GM19395 (cell line): ENCODE measurements around the gene YAP1.

ENCODE experiments used
- ATAC-seq: cut with Tn5 transposase; IDR thresholded peaks from one replicate; pipeline ENCODE4 v1.9.1; 2021; ENCODE audit warnings: mild to moderate bottlenecking, moderate library complexity; ENCODE audit not compliant: unreplicated experiment

YAP1 gene

GRCh38 chr11:102116453-102117205 lies 6.4 kb downstream of the YAP1 start:
- no peak for ATAC-seq

GRCh38 chr11:102117472-102118113 lies 7.3 kb downstream of the YAP1 start:
- no peak for ATAC-seq

- no peak for ATAC-seq
Measured at GRCh38 chr11:102118937-102119336, 8.7 kb downstream of the YAP1 start.

- no peak for ATAC-seq
Measured at GRCh38 chr11:102119997-102120396, 9.8 kb downstream of the YAP1 start.

- ATAC-seq: no peak
Measured at GRCh38 chr11:102120437-102120973, 10.3 kb downstream of the YAP1 start.

GRCh38 chr11:102121329-102121728 lies 11.1 kb downstream of the YAP1 start:
- ATAC-seq: no peak

GRCh38 chr11:102134597-102134996 lies 24.4 kb downstream of the YAP1 start:
- no peak for ATAC-seq

- no peak for ATAC-seq
Measured at GRCh38 chr11:102135256-102135655, 25.0 kb downstream of the YAP1 start.

- ATAC-seq: no peak
Measured at GRCh38 chr11:102138223-102138622, 28.0 kb downstream of the YAP1 start.

- ATAC-seq: no peak
Measured at GRCh38 chr11:102138670-102139069, 28.4 kb downstream of the YAP1 start.

GRCh38 chr11:102139081-102139498 lies 28.8 kb downstream of the YAP1 start:
- ATAC-seq: no peak

- ATAC-seq: no peak
Measured at GRCh38 chr11:102142333-102142732, 32.1 kb downstream of the YAP1 start.

GRCh38 chr11:102143867-102144266 lies 33.6 kb downstream of the YAP1 start:
- ATAC-seq: no peak

GRCh38 chr11:102144357-102145355 lies 34.4 kb downstream of the YAP1 start:
- no peak for ATAC-seq

GRCh38 chr11:102147015-102147414 lies 36.8 kb downstream of the YAP1 start:
- no peak for ATAC-seq

GRCh38 chr11:102147632-102148031 lies 37.4 kb downstream of the YAP1 start:
- no peak for ATAC-seq

- ATAC-seq: no peak
Measured at GRCh38 chr11:102148059-102148458, 37.8 kb downstream of the YAP1 start.

GRCh38 chr11:102151784-102152525 lies 41.7 kb downstream of the YAP1 start:
- ATAC-seq: no peak

- ATAC-seq: no peak
Measured at GRCh38 chr11:102153082-102153481, 42.8 kb downstream of the YAP1 start.

GRCh38 chr11:102154806-102155205 lies 44.6 kb downstream of the YAP1 start:
- no peak for ATAC-seq
